Neural progenitor cell (in vitro differentiated cells): ENCODE measurements around the gene EPHA3. TPM values are rescaled to one million over a fixed set of nuclear protein-coding genes. Genes with fewer than 3 reads are reported as not detected.
A peak's percentile ranks its signal among the peaks of the same experiment; 100 is the strongest.

Experiments used
- DNase-seq: peaks from one replicate; pipeline ENCODE4 v3.0.0-alpha.2; 2016; ENCODE audit warnings: low spot score
- H2AFZ ChIP-seq: fragments of 200-600 bp; sonication (generic); replicated peaks from 2 replicates; pipeline ENCODE4 v1.6.1; 2016; ENCODE audit warnings: antibody characterized with exemption
- H3F3A ChIP-seq: fragments of 200-600 bp; sonication (generic); 2 replicates; pipeline ENCODE4 v1.6.1; 2016; ENCODE audit warnings: antibody characterized with exemption, low read depth
- H3K27ac ChIP-seq: fragments of 200-600 bp; sonication (generic); 2 replicates; pipeline ENCODE4 v1.5.1; 2016; ENCODE audit warnings: mild to moderate bottlenecking
- H3K27me3 ChIP-seq: fragments of 200-600 bp; sonication (generic); 2 replicates; pipeline ENCODE4 v1.6.1; 2016; ENCODE audit warnings: mild to moderate bottlenecking, moderate library complexity
- H3K36me3 ChIP-seq: fragments of 200-600 bp; sonication (generic); 2 replicates; pipeline ENCODE4 v1.5.1; 2016
- H3K4me1 ChIP-seq: fragments of 200-600 bp; sonication (generic); 2 replicates; pipeline ENCODE4 v1.6.1; 2016; ENCODE audit warnings: mixed run types
- H3K4me2 ChIP-seq: fragments of 200-600 bp; sonication (generic); 2 replicates; pipeline ENCODE4 v1.6.1; 2016
- H3K4me3 ChIP-seq: fragments of 200-600 bp; sonication (generic); 2 replicates; pipeline ENCODE4 v1.5.1; 2016
- H3K79me2 ChIP-seq: fragments of 200-600 bp; sonication (generic); 2 replicates; pipeline ENCODE4 v1.6.1; 2016; ENCODE audit warnings: low read depth
- H3K9ac ChIP-seq: fragments of 200-600 bp; sonication (generic); 2 replicates; pipeline ENCODE4 v1.6.1; 2016
- H3K9me3 ChIP-seq: fragments of 200-600 bp; sonication (generic); 2 replicates; pipeline ENCODE4 v1.5.1; 2016; ENCODE audit warnings: low read depth
- H4K20me1 ChIP-seq: fragments of 200-600 bp; sonication (generic); 2 replicates; pipeline ENCODE4 v1.6.1; 2016; ENCODE audit warnings: low read depth
- H3K27ac Mint-ChIP-seq: 3 replicates; pipeline ENCODE4 v1.8.0; 2021; ENCODE audit warnings: mixed read lengths
- H3K27me3 Mint-ChIP-seq: 2 replicates; pipeline ENCODE4 v1.8.0; 2022; ENCODE audit warnings: low read depth, mild to moderate bottlenecking, inconsistent platforms, moderate library complexity, mixed read lengths; ENCODE audit not compliant: insufficient read depth
- H3K36me3 Mint-ChIP-seq: 3 replicates; pipeline ENCODE4 v1.8.0; 2021; ENCODE audit warnings: mixed read lengths
- H3K4me1 Mint-ChIP-seq: 3 replicates; pipeline ENCODE4 v1.8.0; 2021; ENCODE audit warnings: mixed read lengths
- H3K4me3 Mint-ChIP-seq: 3 replicates; pipeline ENCODE4 v1.8.0; 2021; ENCODE audit warnings: mild to moderate bottlenecking, moderate library complexity, mixed read lengths
- H3K9me3 Mint-ChIP-seq: 3 replicates; pipeline ENCODE4 v1.8.0; 2020; ENCODE audit warnings: mixed read lengths
- CTCF ChIP-seq: fragments of 200-600 bp; sonication (generic); IDR thresholded peaks from 2 replicates; pipeline ENCODE4 v1.5.1; 2017; ENCODE audit warnings: antibody characterized with exemption, mild to moderate bottlenecking
- EZH2 ChIP-seq: fragments of 200-600 bp; sonication (generic); IDR thresholded peaks from 2 replicates; pipeline ENCODE4 v1.6.1; 2017; ENCODE audit warnings: antibody characterized with exemption, mild to moderate bottlenecking, moderate library complexity
- EZH2phosphoT487 ChIP-seq: fragments of 200-600 bp; sonication (generic); IDR thresholded peaks from 2 replicates; pipeline ENCODE4 v1.6.1; 2017; ENCODE audit warnings: antibody characterized with exemption
- total RNA-seq: library from RNA; depleted of rRNA; stranded (reverse); fragments of >200 nt; gene quantifications from 2 replicates; pipeline ENCODE4 v1.2.3, GENCODE V29; 2015; ENCODE audit warnings: low replicate concordance

The EPHA3 gene
- total RNA-seq, 1 donor from 2014 or later, result 0.36 TPM

- no peaks in the 10 kb centered on the region for H3K27me3 ChIP-seq
- no peaks in the 10 kb centered on the region for H3K9me3 ChIP-seq
- H3K4me3 ChIP-seq, result no peak overlapping the region
- Mint-ChIP-seq H3K9me3 (no peaks in the 10 kb centered on the region), H3K36me3 (peaks cover 1% of the 10 kb centered on the region), H3K27me3 (no peaks in the 10 kb centered on the region), H3K27ac (peak overlapping the region; percentile 2), H3K4me1 (peaks cover 50% of the 10 kb centered on the region), H3K4me3 (no peak overlapping the region)
- peak overlapping the region; percentile 79 for H2AFZ ChIP-seq
- H3K4me1 ChIP-seq, result peaks cover 23% of the 10 kb centered on the region
- H3K79me2 ChIP-seq, result no peaks in the 10 kb centered on the region
- no peaks in the 10 kb centered on the region for H3F3A ChIP-seq
- H3K9ac ChIP-seq, result no peak overlapping the region
- no peak for DNase-seq
- H3K27ac ChIP-seq, result no peak overlapping the region
- TF ChIP-seq CTCF (no peak), EZH2phosphoT487 (no peak), EZH2 (no peak)
- H4K20me1 ChIP-seq, result no peaks in the 10 kb centered on the region
- no peaks in the 10 kb centered on the region for H3K36me3 ChIP-seq
- H3K4me2 ChIP-seq, result no peak overlapping the region
Observed at GRCh38 chr3:89405176-89405575, 297.8 kb downstream of the EPHA3 start.

GRCh38 chr3:89405593-89405992, 298.2 kb downstream of the EPHA3 start:
- Histone ChIP-seq H3K4me2 (no peak overlapping the region), H3F3A (no peaks in the 10 kb centered on the region), H3K4me1 (peaks cover 24% of the 10 kb centered on the region), H3K9me3 (no peaks in the 10 kb centered on the region), H3K36me3 (no peaks in the 10 kb centered on the region), H2AFZ (peak overlapping the region; percentile 79), H3K79me2 (no peaks in the 10 kb centered on the region), H3K27ac (no peak overlapping the region), H3K27me3 (no peaks in the 10 kb centered on the region), H3K9ac (no peak overlapping the region), H4K20me1 (no peaks in the 10 kb centered on the region), H3K4me3 (no peak overlapping the region)
- Mint-ChIP-seq H3K27me3 (no peaks in the 10 kb centered on the region), H3K4me1 (peaks cover 54% of the 10 kb centered on the region), H3K9me3 (no peaks in the 10 kb centered on the region), H3K36me3 (peaks cover 1% of the 10 kb centered on the region), H3K4me3 (no peak overlapping the region), H3K27ac (no peak overlapping the region)
- TF ChIP-seq EZH2phosphoT487, result no peak
- no peak for TF ChIP-seq CTCF
- TF ChIP-seq EZH2, result no peak
- DNase-seq, result no peak

DNA sequence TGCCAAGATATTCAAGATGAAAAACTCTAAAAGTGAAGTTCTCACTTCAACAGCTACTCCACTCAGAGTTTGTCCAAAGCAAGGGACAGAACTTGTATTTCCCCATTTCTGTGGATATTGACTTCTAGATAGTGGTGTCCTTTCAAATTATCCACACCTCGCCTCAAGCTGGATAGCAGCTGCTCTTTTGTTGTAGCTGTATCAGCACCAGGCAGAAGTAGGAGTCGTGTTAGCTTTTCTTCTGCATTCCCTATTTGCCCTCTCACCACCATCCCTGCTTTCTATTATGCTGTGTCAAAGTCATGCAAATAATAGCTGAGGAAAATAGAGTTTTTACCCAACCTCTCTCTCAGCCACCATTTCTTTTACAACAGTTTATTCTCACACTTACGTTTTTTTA, 303.8 kb downstream of the EPHA3 start:
- no peaks in the 10 kb centered on the region for H3K79me2 ChIP-seq
- DNase-seq, result peak; percentile 27
- H3K27ac Mint-ChIP-seq, result peak overlapping the region; percentile 80
- H3K4me1 Mint-ChIP-seq, result peaks cover 50% of the 10 kb centered on the region
- H3K27ac ChIP-seq, result no peak overlapping the region
- H3K9me3 Mint-ChIP-seq, result no peaks in the 10 kb centered on the region
- H3K4me1 ChIP-seq, result peaks cover 35% of the 10 kb centered on the region
- H3K9ac ChIP-seq, result no peak overlapping the region
- no peak overlapping the region for H2AFZ ChIP-seq
- no peaks in the 10 kb centered on the region for H3F3A ChIP-seq
- no peaks in the 10 kb centered on the region for H3K36me3 ChIP-seq
- H4K20me1 ChIP-seq, result no peaks in the 10 kb centered on the region
- no peak for TF ChIP-seq EZH2
- TF ChIP-seq EZH2phosphoT487, result no peak
- no peak for TF ChIP-seq CTCF
- H3K4me3 Mint-ChIP-seq, result no peak overlapping the region
- no peaks in the 10 kb centered on the region for H3K27me3 ChIP-seq
- no peaks in the 10 kb centered on the region for H3K9me3 ChIP-seq
- H3K36me3 Mint-ChIP-seq, result peaks cover 2% of the 10 kb centered on the region
- peak overlapping the region; percentile 32 for H3K4me2 ChIP-seq
- no peaks in the 10 kb centered on the region for H3K27me3 Mint-ChIP-seq
- H3K4me3 ChIP-seq, result no peak overlapping the region
